Uterus (tissue), 4 donors: Measurements from ENCODE around the gene MAT2B. TPM values are rescaled to one million over a fixed set of nuclear protein-coding genes. Genes with fewer than 3 reads are reported as not detected.
A peak's percentile ranks its signal among the peaks of the same experiment; 100 is the strongest.

ENCODE experiments used
- DNase-seq, 2 donors: peaks; one replicate each; pipeline ENCODE4 v3.0.0-alpha.2; 2019 to 2020
- H3K27ac ChIP-seq, 2 donors: fragments of 200-600 bp; sonication (generic); 1 replicate in 1 of 2; 2 replicates in 1 of 2; pipeline ENCODE4 v1.5.1; 2016 to 2018
- H3K27me3 ChIP-seq, 2 donors: fragments of 200-600 bp; sonication (generic); one replicate each; pipeline ENCODE4 v1.5.1; 2018 to 2019; ENCODE audit warnings: control low read depth in 1 of 2
- H3K36me3 ChIP-seq, 2 donors: fragments of 200-600 bp; sonication (generic); one replicate each; pipeline ENCODE4 v1.5.1; 2019; ENCODE audit warnings: control low read depth in 1 of 2
- H3K4me1 ChIP-seq, 2 donors: fragments of 200-600 bp; sonication (generic); one replicate each; pipeline ENCODE4 v1.5.1; 2018 to 2019; ENCODE audit warnings: control low read depth in 1 of 2
- H3K4me3 ChIP-seq, 2 donors: fragments of 200-600 bp; sonication (generic); 1 replicate in 1 of 2; 2 replicates in 1 of 2; pipeline ENCODE4 v1.5.1; 2018 to 2019; ENCODE audit warnings: mild to moderate bottlenecking in 1 of 2
- H3K9me3 ChIP-seq, 2 donors: fragments of 200-600 bp; sonication (generic); one replicate each; pipeline ENCODE4 v1.5.1; 2019; ENCODE audit warnings: control low read depth in 1 of 2
- POLR2A ChIP-seq, 2 donors: fragments of 450-650 bp; IDR thresholded peaks; one replicate each; pipeline ENCODE4 v1.6.1; 2016; ENCODE audit warnings: antibody characterized with exemption in 2 of 2, mild to moderate bottlenecking in 1 of 2, moderate library complexity in 1 of 2
- intact Hi-C: fragments of 100-400 bp; cut with DNase I; formaldehyde crosslinking; loops from one replicate; pipeline ENCODE4 v1.15.1; 2023; ENCODE audit warnings: low total_unique reads
- total RNA-seq, 4 donors: library from RNA; depleted of rRNA in 3 of 4; stranded (reverse); fragments of >200 nt in 3 of 4; gene quantifications; one replicate each; pipeline versions ENCODE4 v1.1.0 to v1.2.4, GENCODE V29; 2014 to 2023
- TF ChIP-seq, protein P1 (sequence below), 4 experiments: fragments of 200-600 bp in 2 of 4; fragments of 450-650 bp in 2 of 4; sonication (generic) in 2 of 4; IDR thresholded peaks; one replicate each; pipeline ENCODE4 v1.5.1; 2016 to 2019; ENCODE audit warnings: antibody characterized with exemption in 4 of 4, mild to moderate bottlenecking in 2 of 4, moderate library complexity in 1 of 4
- donor health status: DM: yes; HTN: yes; CAD: no.

MAT2B gene
- total RNA-seq, 4 donors from 2014 or later, result 40.0 to 93.1 (median 63.2) TPM

DNA sequence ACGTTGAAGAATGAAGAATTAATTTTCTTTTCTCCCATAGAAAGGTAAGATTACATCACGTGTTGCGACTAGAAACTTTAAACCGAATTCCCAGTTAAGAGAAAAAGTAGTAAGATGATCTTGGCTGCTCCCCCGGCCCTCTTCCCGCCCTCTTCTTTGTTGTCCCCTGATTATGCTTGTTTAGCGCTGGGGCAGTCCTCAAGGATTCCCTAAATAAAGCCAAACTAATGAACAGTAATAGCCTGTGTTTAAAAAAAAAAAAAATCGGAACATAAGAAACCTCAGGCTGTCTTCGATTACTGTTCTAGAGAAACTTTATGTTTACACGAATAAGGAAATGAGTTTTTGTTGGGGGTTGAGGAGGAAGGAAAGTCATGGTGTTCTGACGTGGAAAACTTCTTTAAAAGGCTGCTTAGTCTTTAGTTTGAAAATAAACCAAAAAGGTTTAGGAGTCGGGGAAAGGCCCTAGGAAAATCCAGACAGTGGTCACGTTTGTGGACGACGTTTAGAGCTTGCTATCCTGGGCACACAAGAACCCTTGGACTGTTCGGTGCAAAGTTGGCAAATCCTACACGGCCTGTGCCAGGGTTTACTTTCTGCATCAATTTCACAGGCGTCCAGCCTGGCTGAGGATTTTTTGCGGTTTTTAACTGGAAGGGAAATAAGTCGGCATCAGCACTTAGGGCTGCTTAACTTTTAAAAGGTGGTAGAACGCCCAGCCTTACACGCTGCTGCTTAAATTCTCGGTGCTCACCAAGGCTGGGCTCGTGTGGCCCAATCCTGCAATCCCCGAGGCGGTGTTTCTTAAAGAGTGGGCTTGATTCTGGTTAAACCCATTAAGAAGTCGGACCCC lies 1.1 kb upstream of the MAT2B start:
- peak overlapping the region; percentile 71 to 88 for H3K4me3 ChIP-seq
- H3K27me3 ChIP-seq, result no peaks in the 10 kb centered on the region
- H3K36me3 ChIP-seq, result no peaks in the 10 kb centered on the region
- H3K9me3 ChIP-seq, result no peaks in the 10 kb centered on the region
- H3K27ac ChIP-seq, result peak overlapping the region; percentile 96 to 98
- peak; percentile 27 to 37 for DNase-seq
- intact Hi-C loops, result no loop called here
- TF ChIP-seq, protein P1, sequence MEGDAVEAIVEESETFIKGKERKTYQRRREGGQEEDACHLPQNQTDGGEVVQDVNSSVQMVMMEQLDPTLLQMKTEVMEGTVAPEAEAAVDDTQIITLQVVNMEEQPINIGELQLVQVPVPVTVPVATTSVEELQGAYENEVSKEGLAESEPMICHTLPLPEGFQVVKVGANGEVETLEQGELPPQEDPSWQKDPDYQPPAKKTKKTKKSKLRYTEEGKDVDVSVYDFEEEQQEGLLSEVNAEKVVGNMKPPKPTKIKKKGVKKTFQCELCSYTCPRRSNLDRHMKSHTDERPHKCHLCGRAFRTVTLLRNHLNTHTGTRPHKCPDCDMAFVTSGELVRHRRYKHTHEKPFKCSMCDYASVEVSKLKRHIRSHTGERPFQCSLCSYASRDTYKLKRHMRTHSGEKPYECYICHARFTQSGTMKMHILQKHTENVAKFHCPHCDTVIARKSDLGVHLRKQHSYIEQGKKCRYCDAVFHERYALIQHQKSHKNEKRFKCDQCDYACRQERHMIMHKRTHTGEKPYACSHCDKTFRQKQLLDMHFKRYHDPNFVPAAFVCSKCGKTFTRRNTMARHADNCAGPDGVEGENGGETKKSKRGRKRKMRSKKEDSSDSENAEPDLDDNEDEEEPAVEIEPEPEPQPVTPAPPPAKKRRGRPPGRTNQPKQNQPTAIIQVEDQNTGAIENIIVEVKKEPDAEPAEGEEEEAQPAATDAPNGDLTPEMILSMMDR (IDR thresholded peaks at IDR 0.05), result no peak
- no peak for TF ChIP-seq POLR2A (IDR thresholded peaks at IDR 0.05)
- H3K4me1 ChIP-seq, result peaks cover 8 to 11% of the 10 kb centered on the region in 2 donors

DNA sequence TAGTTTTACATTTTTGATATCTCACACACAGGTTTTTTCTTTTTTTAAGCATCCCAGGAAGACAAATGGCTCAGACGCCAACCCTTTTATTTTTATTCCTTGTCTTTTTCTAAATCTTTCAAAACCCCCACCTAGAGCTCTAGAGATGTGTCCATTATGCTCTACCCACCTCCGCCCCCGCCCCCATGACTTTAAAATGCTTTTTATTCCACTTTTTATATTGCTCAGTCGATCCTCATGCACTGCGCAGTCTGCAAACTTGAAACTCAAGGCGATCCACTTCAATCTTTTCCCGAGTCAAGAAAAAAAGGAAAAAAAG lies 411 bp upstream of the MAT2B start:
- H3K4me1 ChIP-seq, result peaks cover 8 to 11% of the 10 kb centered on the region in 2 donors
- no peaks in the 10 kb centered on the region for H3K27me3 ChIP-seq
- H3K27ac ChIP-seq, result peak overlapping the region; percentile 96 to 98
- intact Hi-C loops, result no loop called here
- TF ChIP-seq, protein P1 (IDR thresholded peaks at IDR 0.05), result no peak
- TF ChIP-seq POLR2A (IDR thresholded peaks at IDR 0.05), result no peak
- DNase-seq, result no peak
- no peaks in the 10 kb centered on the region for H3K36me3 ChIP-seq
- H3K9me3 ChIP-seq, result no peaks in the 10 kb centered on the region
- peak overlapping the region; percentile 71 to 88 for H3K4me3 ChIP-seq

DNA sequence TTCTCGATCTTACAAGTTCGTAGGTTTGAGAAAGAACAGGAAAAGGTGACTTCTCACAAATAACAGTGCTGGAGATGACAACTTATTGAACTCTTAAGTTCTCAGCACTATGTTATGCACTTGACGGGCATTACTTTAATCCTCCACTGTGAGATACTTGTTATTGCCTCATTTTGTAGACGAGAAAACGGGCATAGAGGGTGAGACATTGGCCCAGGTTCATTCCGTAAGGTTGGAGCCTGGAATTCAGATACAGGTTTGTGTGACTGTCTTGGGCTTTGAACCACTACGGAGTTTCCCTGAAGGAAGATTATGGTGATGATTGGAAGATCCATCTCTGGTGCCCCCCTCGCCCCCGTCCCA lies 657 bp downstream of the MAT2B start:
- H3K9me3 ChIP-seq, result no peaks in the 10 kb centered on the region
- peak overlapping the region; percentile 96 to 98 for H3K27ac ChIP-seq
- H3K4me1 ChIP-seq, result peaks cover 8 to 11% of the 10 kb centered on the region in 2 donors
- no peak for DNase-seq
- no peaks in the 10 kb centered on the region for H3K36me3 ChIP-seq
- intact Hi-C loops, result no loop called here
- H3K4me3 ChIP-seq, result peak overlapping the region; percentile 71 to 88
- no peaks in the 10 kb centered on the region for H3K27me3 ChIP-seq
- TF ChIP-seq POLR2A (IDR thresholded peaks at IDR 0.05), result no peak
- TF ChIP-seq, protein P1 (IDR thresholded peaks at IDR 0.05), result no peak

DNA sequence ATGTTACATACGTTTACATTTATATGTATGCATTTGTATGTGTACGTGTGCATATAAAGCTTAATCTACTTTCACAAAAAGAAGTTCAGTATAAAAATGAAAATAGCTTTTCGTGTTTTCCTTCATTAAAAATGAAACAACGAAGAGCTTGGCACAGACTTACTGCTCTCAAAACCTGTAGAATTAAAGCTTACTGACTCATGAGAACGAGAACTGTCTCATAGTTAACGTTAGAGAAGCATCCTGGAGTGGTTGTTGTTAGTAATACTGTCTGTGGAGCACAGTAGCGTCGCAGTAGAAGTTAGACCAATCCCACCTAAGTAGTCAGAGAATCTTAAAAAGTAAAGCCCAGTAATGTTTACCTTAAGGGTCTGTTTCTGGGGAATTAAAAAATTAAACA lies 1.3 kb downstream of the MAT2B start:
- H3K27ac ChIP-seq, result peak overlapping the region; percentile 96 to 98

DNA sequence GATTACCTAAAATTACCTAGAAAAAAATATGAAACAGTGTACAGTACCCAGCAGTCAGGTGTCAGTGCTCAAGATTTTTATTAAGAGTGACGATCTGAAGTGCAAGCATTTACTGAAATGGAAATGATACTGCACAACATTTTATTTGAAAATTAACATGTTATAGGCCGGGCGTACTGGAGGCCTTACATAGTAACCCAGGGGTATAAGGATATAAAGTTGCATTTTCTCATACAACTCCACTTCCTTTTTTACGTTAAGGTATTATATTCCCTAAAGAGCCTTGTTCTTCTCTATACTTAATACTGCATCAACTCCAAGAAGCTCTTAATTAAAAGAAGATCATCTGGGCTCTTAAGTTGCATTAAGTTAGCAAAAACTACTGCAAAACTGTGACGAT lies 3.3 kb downstream of the MAT2B start:
- intact Hi-C loops, result no loop called here
- DNase-seq, result no peak
- Histone ChIP-seq H3K4me3 (peak overlapping the region in 1 of 2 donors; percentile 14), H3K36me3 (no peaks in the 10 kb centered on the region), H3K4me1 (peaks cover 6 to 9% of the 10 kb centered on the region in 2 donors), H3K27ac (peak overlapping the region; percentile 96 to 98), H3K9me3 (no peaks in the 10 kb centered on the region), H3K27me3 (no peaks in the 10 kb centered on the region)
- no peak for TF ChIP-seq POLR2A (IDR thresholded peaks at IDR 0.05)
- TF ChIP-seq, protein P1 (IDR thresholded peaks at IDR 0.05), result no peak

More for the DNA sequence above, 1.3 kb downstream of the MAT2B start:
- intact Hi-C loops, result no loop called here
- H3K27me3 ChIP-seq, result no peaks in the 10 kb centered on the region
- TF ChIP-seq, protein P1 (IDR thresholded peaks at IDR 0.05), result no peak
- no peak for TF ChIP-seq POLR2A (IDR thresholded peaks at IDR 0.05)
- peak overlapping the region; percentile 71 to 88 for H3K4me3 ChIP-seq
- DNase-seq, result no peak
- H3K36me3 ChIP-seq, result no peaks in the 10 kb centered on the region
- peaks cover 8 to 11% of the 10 kb centered on the region in 2 donors for H3K4me1 ChIP-seq
- no peaks in the 10 kb centered on the region for H3K9me3 ChIP-seq
